DOHH2 (cell line): ENCODE measurements around the gene GABBR1.

ENCODE experiments used
- CTCF ChIP-seq: fragments of 200-600 bp; sonication (generic); IDR thresholded peaks from one replicate; pipeline ENCODE4 v1.5.1; 2014; ENCODE audit warnings: antibody characterized with exemption, mild to moderate bottlenecking, low read depth, low read length; ENCODE audit not compliant: poor library complexity, severe bottlenecking
- EZH2phosphoT487 ChIP-seq: fragments of 200-600 bp; sonication (generic); IDR thresholded peaks from 2 replicates; pipeline ENCODE4 v1.6.1; 2017; ENCODE audit warnings: borderline replicate concordance, mild to moderate bottlenecking, antibody characterized with exemption, low read length, moderate library complexity, mixed read lengths

GRCh38 chr6:29517245-29517644 is 115.7 kb downstream of the GABBR1 start:
- TF ChIP-seq CTCF (no peak), EZH2phosphoT487 (no peak)
